Measurements from ENCODE around the gene ITPA.
A peak's percentile ranks its signal among the peaks of the same experiment; 100 is the strongest.

ITPA gene

GRCh38 chr20:3209257-3209945 is at the start of gene ITPA:
Gene ITPA (plus strand): TSS chr20:3209498. CDS start chr20:3209552, 54 bp downstream.
- peak; percentile 71 for DNase-seq (ENCODE audit: low read depth)
- H3K4me3 ChIP-seq (ENCODE audit: low read depth, low read length), result peak within 1 kb of the TSS; percentile 73
- TF ChIP-seq CTCF (IDR thresholded peaks at IDR 0.05; ENCODE audit: insufficient read depth, low read depth, low read length, missing control alignments), result no peak

GRCh38 chr20:3160418-3160817 is 48.9 kb upstream of the ITPA start:
- H3K4me3 ChIP-seq (ENCODE audit: low read depth, low read length), result peak overlapping the region; percentile 90
- no peak for DNase-seq (ENCODE audit: low read depth)
- no peak for TF ChIP-seq CTCF (IDR thresholded peaks at IDR 0.05; ENCODE audit: insufficient read depth, low read depth, low read length, missing control alignments)

GRCh38 chr20:3161316-3162079 is 47.8 kb upstream of the ITPA start:
- no peak overlapping the region for H3K4me3 ChIP-seq (ENCODE audit: low read depth, low read length)
- no peak for TF ChIP-seq CTCF (IDR thresholded peaks at IDR 0.05; ENCODE audit: insufficient read depth, low read depth, low read length, missing control alignments)
- no peak for DNase-seq (ENCODE audit: low read depth)

GRCh38 chr20:3162080-3162611 is 47.2 kb upstream of the ITPA start:
- no peak for TF ChIP-seq CTCF (IDR thresholded peaks at IDR 0.05; ENCODE audit: insufficient read depth, low read depth, low read length, missing control alignments)
- DNase-seq (ENCODE audit: low read depth), result no peak
- H3K4me3 ChIP-seq (ENCODE audit: low read depth, low read length), result no peak overlapping the region

GRCh38 chr20:3163099-3164042 is 45.9 kb upstream of the ITPA start:
- TF ChIP-seq CTCF (IDR thresholded peaks at IDR 0.05; ENCODE audit: insufficient read depth, low read depth, low read length, missing control alignments), result no peak
- H3K4me3 ChIP-seq (ENCODE audit: low read depth, low read length), result no peak overlapping the region
- DNase-seq (ENCODE audit: low read depth), result no peak

- H3K4me3 ChIP-seq (ENCODE audit: low read depth, low read length), result no peak overlapping the region
- TF ChIP-seq CTCF (IDR thresholded peaks at IDR 0.05; ENCODE audit: insufficient read depth, low read depth, low read length, missing control alignments), result no peak
- no peak for DNase-seq (ENCODE audit: low read depth)
Observed at GRCh38 chr20:3164043-3164762, 45.1 kb upstream of the ITPA start.
